OCI-M2 (cell line): ENCODE results near the gene CLEC1B.
"Not testable (repeated sequence)": the region's sequence is repeated elsewhere in the genome, so short reads cannot be mapped to it uniquely, and the experiment has no call there.

ENCODE experiments used
- DNase-seq: peaks from one replicate; lab custom pipeline; 2025; ENCODE audit not compliant: unreplicated experiment; lab: John Stamatoyannopoulos, UW

CLEC1B gene

GRCh38 chr12:9999016-9999415, at the start of gene CLEC1B:
CLEC1B (minus strand) TSS chr12:9999121; CDS start chr12:9999100, 21 bp downstream.
- DNase-seq, result no peak

GRCh38 chr12:10048526-10048925, 49.6 kb upstream of the CLEC1B start:
- no peak for DNase-seq

GRCh38 chr12:10042167-10042566, 43.2 kb upstream of the CLEC1B start:
- DNase-seq, result no peak

GRCh38 chr12:10033783-10034545, 35.0 kb upstream of the CLEC1B start:
- no peak for DNase-seq

- no peak for DNase-seq
Observed at GRCh38 chr12:10031771-10032175, 32.9 kb upstream of the CLEC1B start.

GRCh38 chr12:10031321-10031720, 32.4 kb upstream of the CLEC1B start:
- DNase-seq, result no peak

- DNase-seq, result no peak
Observed at GRCh38 chr12:10030446-10030845, 31.5 kb upstream of the CLEC1B start, which contains the start of gene CLEC9A. CLEC9A (plus strand) TSS chr12:10030682; CDS start chr12:10052688, 22,006 bp downstream.

GRCh38 chr12:10027721-10028120, 28.8 kb upstream of the CLEC1B start:
- no peak for DNase-seq

- no peak for DNase-seq
Observed at GRCh38 chr12:10027311-10027710, 28.4 kb upstream of the CLEC1B start.

- DNase-seq, result not testable (repeated sequence)
Observed at GRCh38 chr12:10026666-10027065, 27.7 kb upstream of the CLEC1B start.

- no peak for DNase-seq
Observed at GRCh38 chr12:10025236-10025635, 26.3 kb upstream of the CLEC1B start.

- DNase-seq, result no peak
Observed at GRCh38 chr12:10021342-10021741, 22.4 kb upstream of the CLEC1B start.

- DNase-seq, result no peak
Observed at GRCh38 chr12:10018386-10018785, 19.5 kb upstream of the CLEC1B start.

GRCh38 chr12:10016881-10017280, 18.0 kb upstream of the CLEC1B start:
- no peak for DNase-seq

GRCh38 chr12:10015450-10015849, 16.5 kb upstream of the CLEC1B start:
- DNase-seq, result no peak

GRCh38 chr12:10012630-10013330, 13.9 kb upstream of the CLEC1B start:
- DNase-seq, result no peak

- no peak for DNase-seq
Observed at GRCh38 chr12:10001171-10001776, 2.4 kb upstream of the CLEC1B start.

GRCh38 chr12:9992296-9992695, 6.6 kb downstream of the CLEC1B start:
- no peak for DNase-seq

- DNase-seq, result no peak
Observed at GRCh38 chr12:9991876-9992275, 7.0 kb downstream of the CLEC1B start.

- DNase-seq, result no peak
Observed at GRCh38 chr12:9980126-9980525, 18.8 kb downstream of the CLEC1B start.

- no peak for DNase-seq
Observed at GRCh38 chr12:9977916-9978315, 21.0 kb downstream of the CLEC1B start.

- DNase-seq, result not testable (repeated sequence)
Observed at GRCh38 chr12:9976626-9977025, 22.3 kb downstream of the CLEC1B start.
